NOMO-1 treated with DMSO at 0.1 percent for 48 hours (cell line): Measurements from ENCODE around the gene TRABD.
"Not testable (repeated sequence)": the region's sequence is repeated elsewhere in the genome, so short reads cannot be mapped to it uniquely, and the experiment has no call there.

Experiments
- DNase-seq: peaks from one replicate; lab custom pipeline; 2025; ENCODE audit not compliant: unreplicated experiment; lab: John Stamatoyannopoulos, UW

The TRABD gene

GRCh38 chr22:50151571-50152537, 33.9 kb upstream of the TRABD start:
- no peak for DNase-seq

- no peak for DNase-seq
Observed at GRCh38 chr22:50153056-50153755, 32.5 kb upstream of the TRABD start.

GRCh38 chr22:50153756-50154140, 32.0 kb upstream of the TRABD start:
- no peak for DNase-seq

GRCh38 chr22:50157709-50158375, 27.9 kb upstream of the TRABD start:
- no peak for DNase-seq

- DNase-seq: no peak
Observed at GRCh38 chr22:50160947-50161346, 24.8 kb upstream of the TRABD start.

- DNase-seq: no peak
Observed at GRCh38 chr22:50161508-50162390, 24.0 kb upstream of the TRABD start.

GRCh38 chr22:50162391-50162956, 23.2 kb upstream of the TRABD start:
- DNase-seq: no peak

- DNase-seq: no peak
Observed at GRCh38 chr22:50165436-50166123, 20.1 kb upstream of the TRABD start.

- no peak for DNase-seq
Observed at GRCh38 chr22:50167689-50168489, 17.8 kb upstream of the TRABD start.

- not testable (repeated sequence) for DNase-seq
Observed at GRCh38 chr22:50168490-50169180, 17.1 kb upstream of the TRABD start.

- no peak for DNase-seq
Observed at GRCh38 chr22:50169181-50169759, 16.4 kb upstream of the TRABD start.

- peak; percentile 35 for DNase-seq
Observed at GRCh38 chr22:50169774-50170341, 15.9 kb upstream of the TRABD start.

GRCh38 chr22:50170453-50171318, 15.0 kb upstream of the TRABD start, which contains the start of gene PANX2:
Gene PANX2 (plus strand): TSS chr22:50170731. CDS start chr22:50170731, 0 bp downstream.
- DNase-seq: no peak

- DNase-seq: no peak
Observed at GRCh38 chr22:50171319-50171964, 14.3 kb upstream of the TRABD start.

GRCh38 chr22:50171965-50172421, 13.7 kb upstream of the TRABD start:
- no peak for DNase-seq
